ENCODE data around the gene TPM2. TPM values are rescaled to one million over a fixed set of nuclear protein-coding genes. Genes with fewer than 3 reads are reported as not detected.

The TPM2 gene
- total and polyA plus RNA-seq, 2 donors from 2014 or later = 218 to 287 TPM

- H3K27ac ChIP-seq (ENCODE audit: low read depth in 2 of 2, low read length in 2 of 2) = no peak overlapping the region
- no peak for TF ChIP-seq CTCF (IDR thresholded peaks at IDR 0.05; ENCODE audit: borderline replicate concordance, extremely low read depth, insufficient read depth)
These were observed 6.4 kb downstream of the TPM2 start for GRCh38 chr9:35683323-35683722.

GRCh38 chr9:35682520-35683315, 7.0 kb downstream of the TPM2 start:
- Histone ChIP-seq H3K9ac (ENCODE audit: low read length in 3 of 3) (no peak overlapping the region), H3K4me1 (ENCODE audit: control insufficient read depth in 2 of 3, insufficient read depth in 2 of 3, low read depth in 1 of 3, low read length in 3 of 3) (peaks cover 0 to 2% (median 0%) of the 10 kb centered on the region in 3 donors)
- FAIRE-seq = no peak

More at GRCh38 chr9:35683323-35683722, 6.4 kb downstream of the TPM2 start:
- H3K9me3 ChIP-seq (ENCODE audit: control insufficient read depth in 2 of 3, insufficient read depth in 1 of 3, low read length in 3 of 3) = no peaks in the 10 kb centered on the region
- H3K36me3 ChIP-seq (ENCODE audit: control insufficient read depth in 2 of 3, insufficient read depth in 3 of 3, low read length in 3 of 3) = peaks cover 0 to 2% (median 0%) of the 10 kb centered on the region in 3 donors
- H3K4me1 ChIP-seq (ENCODE audit: control insufficient read depth in 2 of 3, insufficient read depth in 2 of 3, low read depth in 1 of 3, low read length in 3 of 3) = peaks cover 0 to 5% (median 0%) of the 10 kb centered on the region in 3 donors
- no peak for FAIRE-seq
- no peak overlapping the region for H3K9ac ChIP-seq (ENCODE audit: low read length in 3 of 3)
- H3K27me3 ChIP-seq (ENCODE audit: control insufficient read depth, insufficient read depth, low read length) = no peaks in the 10 kb centered on the region
- intact Hi-C loops (cut with DNase I) = no loop called here
- no peak for DNase-seq
- H3K4me3 ChIP-seq (ENCODE audit: low read length in 3 of 3) = no peak overlapping the region

GRCh38 chr9:35682051-35682450, 7.7 kb downstream of the TPM2 start:
- Histone ChIP-seq H3K4me1 (ENCODE audit: control insufficient read depth in 2 of 3, insufficient read depth in 2 of 3, low read depth in 1 of 3, low read length in 3 of 3) (peaks cover 0 to 2% (median 0%) of the 10 kb centered on the region in 3 donors), H3K36me3 (ENCODE audit: control insufficient read depth in 2 of 3, insufficient read depth in 3 of 3, low read length in 3 of 3) (peaks cover 0 to 2% (median 0%) of the 10 kb centered on the region in 3 donors), H3K27me3 (ENCODE audit: control insufficient read depth, insufficient read depth, low read length) (no peaks in the 10 kb centered on the region), H3K9ac (ENCODE audit: low read length in 3 of 3) (no peak overlapping the region), H3K4me3 (ENCODE audit: low read length in 3 of 3) (no peak overlapping the region), H3K27ac (ENCODE audit: low read depth in 2 of 2, low read length in 2 of 2) (no peak overlapping the region), H3K9me3 (ENCODE audit: control insufficient read depth in 2 of 3, insufficient read depth in 1 of 3, low read length in 3 of 3) (no peaks in the 10 kb centered on the region)
- TF ChIP-seq CTCF (IDR thresholded peaks at IDR 0.05; ENCODE audit: borderline replicate concordance, extremely low read depth, insufficient read depth) = no peak
- intact Hi-C loops (cut with DNase I) = no loop called here
- no peak for FAIRE-seq
- DNase-seq = peak in 1 of 5 donors; percentile 50

More at GRCh38 chr9:35682520-35683315, 7.0 kb downstream of the TPM2 start:
- Histone ChIP-seq H3K9me3 (ENCODE audit: control insufficient read depth in 2 of 3, insufficient read depth in 1 of 3, low read length in 3 of 3) (no peaks in the 10 kb centered on the region), H3K27me3 (ENCODE audit: control insufficient read depth, insufficient read depth, low read length) (no peaks in the 10 kb centered on the region), H3K27ac (ENCODE audit: low read depth in 2 of 2, low read length in 2 of 2) (no peak overlapping the region), H3K4me3 (ENCODE audit: low read length in 3 of 3) (no peak overlapping the region), H3K36me3 (ENCODE audit: control insufficient read depth in 2 of 3, insufficient read depth in 3 of 3, low read length in 3 of 3) (peaks cover 0 to 2% (median 0%) of the 10 kb centered on the region in 3 donors)
- no peak for TF ChIP-seq CTCF (IDR thresholded peaks at IDR 0.05; ENCODE audit: borderline replicate concordance, extremely low read depth, insufficient read depth)
- intact Hi-C loops (cut with DNase I) = no loop called here
- no peak for DNase-seq

Measured in kidney (tissue), 14 donors.